Fibroblast of skin of left quadriceps (primary cell): ENCODE measurements around the gene GUCY2F.

Experiments used
- DNase-seq, 2 experiments: peaks; one replicate each; pipeline ENCODE4 v3.0.0-alpha.2; 2013; ENCODE audit warnings: low read depth in 2 of 2

Gene GUCY2F

DNA sequence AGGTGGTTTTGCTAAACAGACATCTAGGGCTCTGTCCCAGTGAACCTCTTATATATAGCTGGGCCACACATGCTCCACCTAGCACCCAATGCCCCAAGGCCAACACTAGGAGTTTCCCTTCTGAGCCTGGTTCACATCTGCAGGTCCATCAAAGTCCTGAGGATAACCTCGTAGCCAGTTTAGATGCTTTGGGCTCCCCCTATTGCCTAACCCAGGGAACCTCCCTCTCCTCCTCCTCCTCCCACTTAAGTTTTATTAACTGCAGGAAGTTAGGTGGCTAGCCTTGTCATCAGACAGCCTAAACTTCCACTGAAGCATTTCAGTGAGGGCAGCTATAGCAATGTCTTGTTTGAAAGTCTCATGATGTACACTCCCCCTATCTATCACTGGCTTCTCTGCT lies 88.0 kb downstream of the GUCY2F start:
- no peak for DNase-seq

DNA sequence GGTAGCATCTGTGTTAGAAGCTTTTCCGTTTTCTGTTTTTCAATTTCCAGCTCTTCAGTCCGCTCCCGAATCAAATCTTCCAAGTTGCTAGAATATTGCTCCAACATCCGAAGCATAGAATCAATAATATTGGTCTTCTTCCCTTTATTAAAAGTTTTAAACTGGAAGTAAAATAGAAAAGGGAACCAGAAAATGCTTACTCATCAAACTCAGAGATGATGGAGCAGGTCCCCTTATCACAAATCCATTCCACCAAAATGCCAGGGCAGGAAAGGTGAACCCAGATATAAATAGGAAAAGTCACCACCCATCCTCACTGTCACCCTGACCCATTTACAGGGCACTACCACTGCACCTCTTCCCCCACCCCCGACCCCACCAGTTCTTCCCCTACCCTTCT lies 89.0 kb downstream of the GUCY2F start:
- no peak for DNase-seq

GRCh38 chrX:109390556-109390955 lies 91.3 kb downstream of the GUCY2F start:
- no peak for DNase-seq

DNA sequence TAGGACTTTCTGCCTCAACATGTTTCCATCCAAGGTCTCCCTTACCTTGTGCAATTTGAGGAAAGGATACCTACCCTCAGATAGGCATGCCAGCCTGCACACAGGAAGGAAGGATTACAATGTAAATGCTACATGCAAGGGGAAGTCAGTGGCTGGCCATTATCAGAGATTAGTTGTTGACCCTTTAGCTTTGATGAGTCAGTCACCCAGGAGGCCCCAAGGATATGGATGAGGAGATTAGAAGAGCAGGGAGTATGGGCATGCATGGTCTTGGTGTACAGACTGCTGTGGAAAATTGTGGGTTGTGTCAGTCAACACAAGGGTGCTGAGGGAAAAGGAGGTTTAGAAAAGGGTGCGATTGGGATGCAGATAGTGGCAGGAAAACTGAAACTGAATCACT lies 92.0 kb downstream of the GUCY2F start:
- no peak for DNase-seq

DNA sequence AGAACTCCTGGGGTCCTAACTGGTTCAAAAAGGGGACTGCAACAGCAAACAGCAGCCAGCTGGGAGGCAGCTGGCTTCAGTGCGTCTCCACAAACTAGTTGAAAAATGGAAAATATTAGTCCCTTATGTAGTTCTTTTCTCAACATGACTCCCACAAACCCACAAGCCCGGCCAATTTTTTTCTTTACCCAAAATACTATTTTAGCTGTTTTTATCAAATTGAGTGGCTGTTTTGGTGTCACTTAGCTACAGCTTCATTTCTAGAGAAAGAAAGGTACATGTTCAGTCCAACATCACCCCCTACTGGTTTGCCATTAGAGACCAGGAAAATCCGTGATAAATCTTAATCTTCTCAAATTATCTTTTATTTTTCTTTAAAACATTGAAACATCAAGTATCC lies 97.2 kb downstream of the GUCY2F start:
- no peak for DNase-seq

DNA sequence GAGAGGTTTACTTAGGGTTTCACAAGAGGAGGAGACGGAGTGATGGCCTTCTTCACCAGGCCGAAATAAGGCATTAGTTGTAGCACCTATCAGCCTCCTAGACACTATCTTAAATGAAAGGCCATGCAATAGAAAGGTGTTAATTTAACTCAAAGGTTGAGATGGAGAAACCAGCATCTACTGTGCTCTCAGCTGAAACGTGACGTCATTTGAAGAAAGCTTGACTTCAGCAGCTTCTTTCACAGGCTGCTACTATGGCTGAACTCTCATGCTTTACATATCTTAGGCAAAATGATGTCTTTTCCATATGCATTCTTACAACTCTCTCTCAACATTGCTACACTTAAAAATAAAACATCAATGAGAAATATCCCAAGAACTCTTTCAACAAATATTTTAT lies 99.6 kb downstream of the GUCY2F start:
- no peak for DNase-seq

DNA sequence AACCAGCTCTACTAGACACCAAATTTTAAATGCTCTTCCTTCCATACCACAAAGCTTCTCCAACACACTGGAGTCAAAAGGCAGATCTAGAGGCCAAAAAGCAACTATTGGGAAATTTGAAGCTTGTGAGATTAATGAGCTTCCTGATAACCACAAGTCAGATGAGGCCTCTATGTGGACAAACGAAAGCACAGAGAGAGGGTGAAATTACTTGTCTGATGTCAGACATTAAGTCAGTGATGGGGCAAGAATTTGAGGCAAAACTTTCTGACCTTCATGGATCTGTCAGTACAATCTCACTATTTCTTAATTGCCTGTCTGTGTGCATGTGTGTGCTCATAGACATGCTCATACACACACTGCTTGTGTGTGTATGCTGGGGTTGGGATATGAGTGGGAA lies 103.6 kb downstream of the GUCY2F start:
- DNase-seq, result no peak

DNA sequence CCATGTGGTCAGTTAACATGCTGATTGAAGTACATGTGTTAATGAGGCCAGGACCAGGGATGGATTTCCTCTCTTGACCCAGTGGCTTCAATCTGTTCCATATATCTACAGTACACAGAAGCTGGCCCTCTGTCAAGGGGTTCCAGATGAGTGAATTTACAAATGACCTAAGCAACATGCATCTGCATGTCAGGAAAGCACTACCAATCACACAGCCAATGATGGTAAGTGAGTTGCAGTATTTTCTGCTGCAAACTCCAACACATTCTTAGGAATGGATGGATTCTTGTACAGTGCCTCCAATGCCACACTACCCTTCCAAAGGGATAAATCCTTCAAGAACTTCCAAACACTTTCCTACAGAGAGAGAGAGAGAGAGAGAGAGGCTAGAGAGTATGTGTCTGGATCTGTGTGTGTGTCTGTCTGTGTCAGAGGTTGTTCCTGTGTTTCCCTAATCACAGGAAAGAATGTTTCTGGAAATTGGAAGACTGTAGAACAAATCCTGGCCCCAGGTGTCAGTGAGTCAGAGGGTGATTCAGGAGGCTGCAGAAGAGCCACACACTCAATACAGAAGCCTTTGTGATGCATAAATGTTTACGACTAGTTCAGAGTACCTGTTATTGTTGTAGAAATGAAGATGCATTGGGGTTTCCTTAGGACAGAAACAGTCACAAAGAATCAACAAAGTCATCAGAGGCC lies 107.5 kb downstream of the GUCY2F start:
- no peak for DNase-seq

GRCh38 chrX:109373468-109373867 lies 108.4 kb downstream of the GUCY2F start:
- DNase-seq, result no peak

GRCh38 chrX:109372716-109373115 lies 109.2 kb downstream of the GUCY2F start:
- DNase-seq, result no peak

GRCh38 chrX:109372291-109372690 lies 109.6 kb downstream of the GUCY2F start:
- DNase-seq, result no peak

DNA sequence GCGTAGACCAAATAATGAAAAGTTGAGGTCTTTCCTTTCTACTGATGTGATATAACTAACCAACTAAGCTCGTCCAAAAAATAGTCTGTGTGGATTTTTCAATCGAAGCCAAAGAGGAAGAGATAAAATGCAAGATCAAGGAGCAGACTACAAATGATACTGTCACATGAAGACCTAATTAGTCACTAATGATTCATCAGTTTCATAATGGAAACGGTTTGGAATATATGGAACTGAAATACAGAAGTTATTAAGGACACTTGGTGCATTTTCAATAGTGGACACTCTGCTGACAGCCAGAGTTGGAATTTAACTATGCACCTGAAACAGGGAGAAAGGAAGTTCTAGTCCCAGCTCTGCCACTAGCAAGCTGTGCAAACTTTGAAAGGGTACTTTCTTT lies 119.8 kb downstream of the GUCY2F start:
- no peak for DNase-seq

DNA sequence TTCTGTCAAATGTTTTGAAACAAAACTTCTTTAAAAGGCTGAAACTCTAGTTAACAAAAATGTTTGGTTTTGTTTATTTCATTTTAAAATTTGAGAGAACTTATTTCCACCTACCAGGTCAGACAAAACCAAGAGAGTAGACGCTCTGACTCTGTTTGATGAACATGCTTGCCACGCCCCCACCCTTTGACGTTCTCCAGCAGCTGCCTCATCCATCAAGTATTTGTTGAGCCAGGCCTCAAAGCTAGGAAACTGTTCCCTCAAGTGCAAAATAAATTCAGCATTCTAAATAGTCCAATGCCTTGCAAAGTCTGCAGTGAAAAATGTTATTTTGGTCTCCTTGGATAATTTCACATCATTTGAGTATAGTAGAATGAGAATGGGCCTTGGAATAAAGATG lies 121.6 kb downstream of the GUCY2F start:
- no peak for DNase-seq

GRCh38 chrX:109357706-109358105 lies 124.2 kb downstream of the GUCY2F start:
- DNase-seq, result no peak

- DNase-seq, result no peak
Observed at GRCh38 chrX:109356684-109357083, 125.2 kb downstream of the GUCY2F start.

DNA sequence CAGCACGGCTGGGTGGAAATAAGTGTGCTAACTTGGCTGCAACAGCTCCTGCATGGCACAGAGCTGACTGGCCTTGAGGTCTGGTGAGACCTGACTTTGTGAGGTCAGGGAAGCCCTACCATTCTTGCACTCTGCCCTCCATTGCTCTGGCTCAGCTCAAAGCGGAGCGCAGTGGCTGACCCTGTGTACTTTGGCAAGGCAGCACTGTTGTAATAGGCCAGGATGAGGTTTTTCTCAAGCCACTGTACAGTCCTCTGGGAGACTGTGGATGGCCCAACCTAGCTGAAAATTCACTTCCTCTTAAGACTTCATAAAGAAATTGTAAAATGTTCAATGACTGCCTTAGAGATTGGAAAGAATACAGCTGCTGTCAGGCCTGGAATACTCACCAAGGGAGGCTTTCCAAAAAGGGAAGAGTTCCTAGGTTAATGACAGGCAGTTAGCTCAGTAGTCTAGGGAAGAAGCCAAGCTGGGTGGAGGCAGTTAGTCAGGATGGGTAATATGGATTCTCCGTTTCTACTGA lies 129.8 kb downstream of the GUCY2F start:
- DNase-seq, result no peak

- no peak for DNase-seq
Observed at GRCh38 chrX:109351557-109351956, 130.3 kb downstream of the GUCY2F start.

DNA sequence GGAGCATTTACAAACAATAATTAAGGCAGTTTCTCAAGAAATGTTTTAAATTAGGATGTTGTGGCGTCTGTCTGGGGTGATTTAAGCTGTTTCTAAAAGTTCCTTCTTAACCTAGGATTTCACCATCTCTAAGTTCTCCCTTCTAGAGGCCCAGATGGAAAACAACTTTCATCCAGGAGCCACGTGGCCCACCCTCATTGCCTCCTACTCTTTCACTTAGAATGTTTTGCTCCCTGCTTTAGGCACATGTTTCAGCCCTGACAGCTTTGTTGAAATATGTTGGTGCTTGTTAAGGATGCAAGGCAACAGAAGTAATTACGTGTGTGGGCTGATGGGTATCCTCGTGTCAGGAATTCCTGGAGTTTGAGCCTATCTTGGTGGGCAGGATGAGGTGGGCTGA lies 131.3 kb downstream of the GUCY2F start:
- DNase-seq, result no peak

- DNase-seq, result no peak
Observed at GRCh38 chrX:109350051-109350450, 131.8 kb downstream of the GUCY2F start.

DNA sequence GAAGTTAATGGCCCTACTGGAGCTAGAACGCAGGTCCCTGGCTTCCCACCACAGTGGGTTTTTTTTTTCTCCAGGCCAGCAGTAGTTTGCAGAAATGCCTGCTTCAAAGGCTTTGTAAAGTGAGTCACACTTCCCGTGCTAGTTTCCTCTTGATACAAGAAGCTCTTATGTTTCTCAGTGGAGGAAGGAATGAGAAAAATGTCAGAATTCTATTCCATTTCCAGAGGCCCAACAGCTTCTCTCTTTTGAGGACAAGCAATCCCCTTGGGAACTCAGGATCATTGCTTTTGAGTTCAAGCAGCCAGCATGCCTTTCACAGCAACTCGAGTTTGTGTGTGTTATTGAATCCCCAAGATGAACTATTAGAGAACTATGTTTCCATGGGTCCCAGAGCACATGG lies 134.3 kb downstream of the GUCY2F start:
- DNase-seq, result peak; percentile 92 to 93

- no peak for DNase-seq
Observed at GRCh38 chrX:109346491-109346890, 135.4 kb downstream of the GUCY2F start.

GRCh38 chrX:109345856-109346255 lies 136.0 kb downstream of the GUCY2F start:
- DNase-seq, result peak in 1 of 2 experiments; percentile 35

GRCh38 chrX:109344678-109345077 lies 137.2 kb downstream of the GUCY2F start:
- peak; percentile 59 to 63 for DNase-seq

- DNase-seq, result peak in 1 of 2 experiments; percentile 30
Observed at GRCh38 chrX:109344101-109344500, 137.8 kb downstream of the GUCY2F start.
